Measurements from ENCODE around the gene PROZ.

PROZ gene

DNA sequence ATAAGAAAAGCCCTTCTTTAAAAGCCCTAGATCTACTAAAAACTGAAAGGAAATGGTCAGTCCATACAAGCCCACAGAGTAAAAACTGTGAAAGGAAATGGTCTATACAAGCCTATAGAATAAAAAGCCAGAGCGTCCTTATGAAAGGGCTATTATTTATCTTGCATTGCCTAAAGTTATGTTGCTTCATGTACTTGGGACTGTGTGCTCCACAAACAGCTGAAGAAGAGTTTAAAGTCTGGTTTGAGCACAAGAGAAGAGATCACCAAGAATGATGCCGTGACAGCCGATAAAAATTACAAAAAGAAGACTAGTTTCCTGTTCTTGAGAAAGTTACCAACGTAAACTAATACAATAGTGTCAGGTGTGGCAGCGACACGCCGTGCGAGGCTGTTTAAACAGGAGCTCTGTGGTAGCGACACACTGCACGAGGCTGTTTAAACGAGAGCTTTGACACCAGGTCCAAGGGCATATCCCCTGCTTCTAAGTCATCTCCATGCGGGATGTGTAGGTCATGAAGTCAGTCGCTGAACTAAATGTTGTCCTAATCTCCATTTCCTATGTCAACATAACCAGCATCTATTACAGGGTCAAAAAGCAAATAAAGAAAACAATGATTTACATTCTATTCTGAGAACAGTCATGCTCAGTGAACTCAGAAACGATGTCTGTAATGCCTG, 25.1 kb downstream of the PROZ start:
- H3K36me3 ChIP-seq (replicated peaks; ENCODE audit: low read depth, low read length), result peaks cover 72% of the 10 kb centered on the region
- no peaks in the 10 kb centered on the region for H3K4me1 ChIP-seq (ENCODE audit: low read length)
- peaks cover 10% of the 10 kb centered on the region for H3K79me2 ChIP-seq (ENCODE audit: low read length)
- no peak overlapping the region for H3K9ac ChIP-seq (ENCODE audit: low read length)
- H3K4me2 ChIP-seq (ENCODE audit: low read length), result no peak overlapping the region
- H3K9me3 ChIP-seq (ENCODE audit: insufficient read depth, low read length), result no peaks in the 10 kb centered on the region
- H3K4me3 ChIP-seq (ENCODE audit: low read length), result no peak overlapping the region
- no peak overlapping the region for H2AFZ ChIP-seq (ENCODE audit: low read depth, low read length)
- H3K27me3 ChIP-seq (ENCODE audit: low read depth, low read length), result no peaks in the 10 kb centered on the region
- H4K20me1 ChIP-seq (ENCODE audit: insufficient read depth, low read length), result 0 out of 2 replicates have a peak, but pooled peaks cover 3% of the 10 kb centered on the region
- H3K27ac ChIP-seq (ENCODE audit: low read length), result no peak overlapping the region
- TF ChIP-seq, protein P1, sequence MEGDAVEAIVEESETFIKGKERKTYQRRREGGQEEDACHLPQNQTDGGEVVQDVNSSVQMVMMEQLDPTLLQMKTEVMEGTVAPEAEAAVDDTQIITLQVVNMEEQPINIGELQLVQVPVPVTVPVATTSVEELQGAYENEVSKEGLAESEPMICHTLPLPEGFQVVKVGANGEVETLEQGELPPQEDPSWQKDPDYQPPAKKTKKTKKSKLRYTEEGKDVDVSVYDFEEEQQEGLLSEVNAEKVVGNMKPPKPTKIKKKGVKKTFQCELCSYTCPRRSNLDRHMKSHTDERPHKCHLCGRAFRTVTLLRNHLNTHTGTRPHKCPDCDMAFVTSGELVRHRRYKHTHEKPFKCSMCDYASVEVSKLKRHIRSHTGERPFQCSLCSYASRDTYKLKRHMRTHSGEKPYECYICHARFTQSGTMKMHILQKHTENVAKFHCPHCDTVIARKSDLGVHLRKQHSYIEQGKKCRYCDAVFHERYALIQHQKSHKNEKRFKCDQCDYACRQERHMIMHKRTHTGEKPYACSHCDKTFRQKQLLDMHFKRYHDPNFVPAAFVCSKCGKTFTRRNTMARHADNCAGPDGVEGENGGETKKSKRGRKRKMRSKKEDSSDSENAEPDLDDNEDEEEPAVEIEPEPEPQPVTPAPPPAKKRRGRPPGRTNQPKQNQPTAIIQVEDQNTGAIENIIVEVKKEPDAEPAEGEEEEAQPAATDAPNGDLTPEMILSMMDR (IDR thresholded peaks at IDR 0.05; ENCODE audit: low read depth, low read length), result no peak
- TF ChIP-seq EZH2phosphoT487 (IDR thresholded peaks at IDR 0.05; ENCODE audit: low read depth), result no peak

DNA sequence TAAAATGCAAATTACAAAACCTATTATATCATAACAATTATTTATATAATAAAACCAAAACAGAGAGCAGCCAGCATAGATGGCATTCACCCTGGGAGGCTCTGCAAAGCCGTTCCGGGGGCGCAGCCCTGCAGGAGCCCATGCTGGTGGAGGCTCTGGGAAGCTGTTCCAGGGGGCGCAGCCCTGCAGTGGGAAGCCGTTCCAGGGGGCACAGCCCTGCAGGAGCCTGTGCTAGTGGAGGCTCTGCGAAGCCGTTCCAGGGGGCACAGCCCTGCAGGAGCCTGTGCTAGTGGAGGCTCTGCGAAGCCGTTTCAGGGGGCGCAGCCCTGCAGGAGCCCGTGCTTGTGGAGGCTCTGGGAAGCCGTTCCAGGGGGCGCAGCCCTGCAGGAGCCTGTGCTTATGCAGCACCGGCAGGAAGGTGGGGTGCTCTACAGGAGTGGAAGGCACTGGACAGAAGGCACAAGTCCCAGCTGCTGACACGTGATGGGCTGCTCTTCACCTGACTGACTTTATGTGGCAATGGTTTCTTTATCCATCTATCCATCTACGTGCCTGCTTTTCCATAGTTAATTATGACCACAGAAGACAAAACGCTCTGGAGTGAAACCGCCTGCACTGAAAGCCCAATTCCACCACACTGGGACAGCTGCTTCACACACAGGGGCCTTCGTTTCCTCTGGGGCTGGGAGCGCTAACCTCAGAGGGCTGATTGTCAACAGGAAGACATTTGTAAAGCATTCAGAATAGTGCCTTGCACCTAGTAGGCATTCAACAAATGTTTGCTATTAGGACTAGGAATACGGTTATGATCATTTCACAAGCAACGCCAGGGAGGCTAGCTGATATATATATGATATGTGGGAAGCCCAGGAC, 26.4 kb downstream of the PROZ start:
- no peak overlapping the region for H3K27ac ChIP-seq (ENCODE audit: low read length)
- no peaks in the 10 kb centered on the region for H3K27me3 ChIP-seq (ENCODE audit: low read depth, low read length)
- H3K4me3 ChIP-seq (ENCODE audit: low read length), result no peak overlapping the region
- 0 out of 2 replicates have a peak, but pooled peaks cover 3% of the 10 kb centered on the region for H4K20me1 ChIP-seq (ENCODE audit: insufficient read depth, low read length)
- peaks cover 10% of the 10 kb centered on the region for H3K79me2 ChIP-seq (ENCODE audit: low read length)
- no peak overlapping the region for H3K9ac ChIP-seq (ENCODE audit: low read length)
- no peak overlapping the region for H2AFZ ChIP-seq (ENCODE audit: low read depth, low read length)
- TF ChIP-seq EZH2phosphoT487 (IDR thresholded peaks at IDR 0.05; ENCODE audit: low read depth), result no peak
- TF ChIP-seq, protein P1 (IDR thresholded peaks at IDR 0.05; ENCODE audit: low read depth, low read length), result no peak
- H3K4me1 ChIP-seq (ENCODE audit: low read length), result no peaks in the 10 kb centered on the region
- H3K36me3 ChIP-seq (replicated peaks; ENCODE audit: low read depth, low read length), result peaks cover 69% of the 10 kb centered on the region
- H3K9me3 ChIP-seq (ENCODE audit: insufficient read depth, low read length), result no peaks in the 10 kb centered on the region
- H3K4me2 ChIP-seq (ENCODE audit: low read length), result no peak overlapping the region

DNA sequence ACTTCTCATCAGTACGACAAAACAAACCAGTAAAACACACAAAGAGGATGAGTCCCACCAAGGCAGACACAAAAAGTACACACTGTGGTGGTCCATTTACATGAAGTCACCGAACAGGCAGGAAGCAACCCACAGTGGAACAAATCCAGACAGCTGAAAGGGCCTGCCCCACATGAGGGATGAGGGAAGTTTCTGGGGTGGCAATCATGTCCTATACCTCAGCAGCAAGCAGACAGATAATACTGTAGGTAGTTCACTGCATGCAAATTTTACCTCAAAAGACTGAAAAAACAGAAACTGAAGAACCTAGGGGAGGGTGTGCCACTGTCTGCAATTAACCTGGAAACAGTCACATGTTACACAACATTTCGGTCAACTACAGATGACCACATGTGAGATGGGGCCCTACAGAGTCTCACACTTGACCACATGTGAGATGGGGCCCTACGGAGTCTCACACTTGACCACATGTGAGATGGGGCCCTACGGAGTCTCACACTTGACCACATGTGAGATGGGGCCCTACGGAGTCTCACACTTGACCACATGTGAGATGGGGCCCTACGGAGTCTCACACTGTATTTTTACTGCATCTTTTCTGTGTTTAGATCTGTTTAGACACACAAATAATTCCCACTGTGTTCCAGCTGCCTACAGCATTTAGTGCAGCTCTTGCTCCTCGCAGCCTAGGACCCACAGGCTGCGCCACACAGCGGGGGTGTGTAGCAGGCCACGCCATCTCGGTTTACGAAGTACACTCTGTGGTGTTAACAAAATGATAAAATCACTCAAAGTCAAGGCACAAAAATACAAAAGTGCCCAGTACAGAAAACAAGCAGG, 27.8 kb downstream of the PROZ start:
- H3K79me2 ChIP-seq (ENCODE audit: low read length), result peaks cover 10% of the 10 kb centered on the region
- H3K4me2 ChIP-seq (ENCODE audit: low read length), result no peak overlapping the region
- H3K9ac ChIP-seq (ENCODE audit: low read length), result no peak overlapping the region
- no peaks in the 10 kb centered on the region for H3K9me3 ChIP-seq (ENCODE audit: insufficient read depth, low read length)
- no peak overlapping the region for H3K4me3 ChIP-seq (ENCODE audit: low read length)
- TF ChIP-seq EZH2phosphoT487 (IDR thresholded peaks at IDR 0.05; ENCODE audit: low read depth), result no peak
- TF ChIP-seq, protein P1 (IDR thresholded peaks at IDR 0.05; ENCODE audit: low read depth, low read length), result no peak
- H3K4me1 ChIP-seq (ENCODE audit: low read length), result no peaks in the 10 kb centered on the region
- H3K36me3 ChIP-seq (replicated peaks; ENCODE audit: low read depth, low read length), result peaks cover 63% of the 10 kb centered on the region
- H3K27me3 ChIP-seq (ENCODE audit: low read depth, low read length), result no peaks in the 10 kb centered on the region
- H3K27ac ChIP-seq (ENCODE audit: low read length), result no peak overlapping the region
- no peak overlapping the region for H2AFZ ChIP-seq (ENCODE audit: low read depth, low read length)
- H4K20me1 ChIP-seq (ENCODE audit: insufficient read depth, low read length), result 0 out of 2 replicates have a peak, but pooled peaks cover 3% of the 10 kb centered on the region
